Umbilical cord (tissue), 2 donors: ENCODE results near the gene NTHL1. TPM values are rescaled to one million over a fixed set of nuclear protein-coding genes. Genes with fewer than 3 reads are reported as not detected.
A peak's percentile ranks its signal among the peaks of the same experiment; 100 is the strongest.
"Not testable (repeated sequence)": the region's sequence is repeated elsewhere in the genome, so short reads cannot be mapped to it uniquely, and the experiment has no call there.

Source experiments
- DNase-seq: peaks from one replicate; pipeline ENCODE4 v3.0.0-alpha.2; 2015; ENCODE audit warnings: low spot score
- total RNA-seq: library from RNA; depleted of rRNA; stranded (reverse); fragments of >200 nt; gene quantifications from one replicate; pipeline ENCODE4 v1.2.3, GENCODE V29; 2014; ENCODE audit warnings: low replicate concordance; ENCODE audit not compliant: insufficient read depth

The NTHL1 gene
- total RNA-seq, 1 donor from 2014 or later, result 10.4 TPM

DNA sequence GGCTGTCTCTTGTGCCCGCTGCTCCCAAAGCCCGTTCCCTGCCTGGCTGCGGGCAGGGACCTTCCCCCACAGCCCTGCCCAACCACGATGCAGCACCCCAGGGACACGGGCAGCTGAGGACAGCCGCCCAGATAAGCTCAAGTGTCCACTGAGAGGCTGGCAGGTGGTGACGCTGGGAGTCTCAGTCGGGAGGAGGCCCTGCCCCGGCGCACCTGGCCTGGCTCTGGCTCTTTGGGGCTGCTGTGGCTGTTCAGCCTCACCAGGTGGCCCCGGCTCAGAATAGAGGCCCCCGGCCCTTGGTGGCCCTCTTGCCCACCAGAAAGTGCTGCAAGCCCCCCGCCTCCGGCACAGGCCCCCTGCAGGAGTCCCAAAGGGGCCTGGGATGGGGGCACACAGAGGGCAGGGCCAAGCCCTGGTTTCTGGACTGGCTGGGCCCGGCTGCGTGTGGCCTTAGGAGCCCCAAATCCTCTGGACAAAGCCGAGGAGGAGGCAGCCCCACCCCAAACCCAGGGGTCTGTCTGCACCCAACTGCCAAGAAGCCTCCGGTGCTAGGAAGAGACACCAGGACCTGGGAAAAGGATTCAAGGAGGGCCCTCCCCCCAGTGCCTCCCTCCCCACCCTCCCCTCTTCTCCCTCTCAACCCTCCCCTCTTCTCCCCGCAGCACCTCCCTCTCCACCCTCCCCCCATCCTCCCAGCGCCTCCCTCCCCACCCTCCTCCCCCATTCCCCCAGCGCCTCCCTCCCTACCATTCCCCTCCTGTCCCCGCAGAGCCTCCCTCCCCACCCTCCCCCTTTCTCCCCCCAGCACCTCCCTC lies 5.3 kb downstream of the NTHL1 start:
- peak; percentile 19 for DNase-seq

- no peak for DNase-seq
Observed at GRCh38 chr16:2040787-2041522, 6.7 kb downstream of the NTHL1 start.

DNA sequence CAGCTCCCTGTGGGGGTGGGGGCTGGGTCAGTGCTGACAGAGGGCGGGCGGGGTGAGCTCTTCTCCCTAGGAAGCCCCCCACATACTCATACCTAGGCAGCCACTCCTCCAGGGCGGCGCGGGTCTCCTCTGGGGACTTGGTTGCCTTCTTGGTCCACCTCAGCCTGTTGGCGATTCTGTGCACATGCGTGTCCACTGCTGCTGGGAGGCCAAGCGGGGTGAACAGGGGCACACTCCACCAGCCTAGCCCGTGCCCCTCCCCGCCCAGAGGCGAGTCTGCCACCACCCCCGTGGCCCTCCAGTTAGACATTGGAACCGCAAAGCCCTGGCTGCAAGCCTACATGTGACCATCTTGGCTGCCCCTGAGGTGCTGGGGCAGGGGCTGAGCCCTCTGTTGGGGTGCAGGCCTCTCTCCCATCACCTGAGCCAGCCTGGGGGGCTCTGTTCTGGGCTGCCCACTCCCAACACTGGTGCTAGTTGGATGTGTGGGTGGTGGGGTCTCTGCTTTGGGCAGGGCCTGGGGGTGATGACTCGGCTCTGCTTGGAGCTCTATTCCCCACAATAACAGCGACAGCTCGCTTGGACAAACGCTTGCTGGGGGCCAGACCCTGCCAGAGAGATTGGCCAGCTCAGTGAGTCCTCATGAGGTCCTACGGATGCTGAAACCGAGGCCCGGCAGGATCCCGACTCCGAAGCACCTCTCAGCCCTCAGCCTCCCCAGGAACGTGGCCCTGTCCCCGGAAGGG lies 7.4 kb downstream of the NTHL1 start:
- DNase-seq, result no peak

GRCh38 chr16:2039274-2040031 lies 8.2 kb downstream of the NTHL1 start:
- peak; percentile 97 for DNase-seq

- DNase-seq, result peak; percentile 70
Observed at GRCh38 chr16:2038382-2039231, 9.0 kb downstream of the NTHL1 start.

GRCh38 chr16:2037647-2038381 lies 9.8 kb downstream of the NTHL1 start:
- no peak for DNase-seq

- DNase-seq, result no peak
Observed at GRCh38 chr16:2037115-2037514, 10.5 kb downstream of the NTHL1 start.

- DNase-seq, result no peak
Observed at GRCh38 chr16:2036200-2036966, 11.3 kb downstream of the NTHL1 start.

GRCh38 chr16:2035431-2036199 lies 12.0 kb downstream of the NTHL1 start:
- peak; percentile 84 for DNase-seq

DNA sequence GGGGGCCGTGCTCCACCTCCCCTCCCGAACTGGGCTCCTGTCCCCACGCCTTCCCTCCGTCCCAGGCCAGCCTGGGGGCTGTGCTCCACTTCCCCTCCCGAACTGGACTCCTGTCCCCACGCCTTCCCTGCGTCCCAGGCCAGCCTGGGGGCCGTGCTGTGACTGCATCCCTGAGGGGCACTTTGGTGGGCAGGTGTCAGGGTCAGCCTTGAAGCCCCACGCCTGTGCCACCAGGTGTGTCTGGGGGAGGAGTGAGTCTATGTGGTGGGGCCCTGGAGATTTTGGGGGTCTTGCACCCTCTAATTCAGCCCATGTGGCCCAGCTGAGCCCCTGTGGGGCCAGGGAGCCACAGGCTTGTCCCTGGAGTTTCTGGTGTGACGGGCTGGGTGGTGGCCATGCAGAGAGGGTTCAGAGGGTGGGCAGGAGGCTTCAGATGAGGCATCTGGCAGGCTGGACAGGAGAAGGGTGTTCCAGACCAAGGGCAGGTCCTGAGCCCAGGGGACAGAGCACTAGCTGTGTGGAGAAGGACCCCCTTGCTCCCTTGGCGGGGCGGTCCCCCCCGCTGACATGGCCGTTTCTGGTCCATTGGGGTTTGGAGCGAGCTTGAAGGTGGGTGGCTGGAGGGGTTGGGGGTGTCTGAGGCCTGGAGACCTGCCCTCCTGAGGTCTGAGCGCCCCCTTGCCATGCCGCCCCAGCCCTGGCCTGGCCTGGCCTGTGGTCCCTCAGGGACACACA lies 12.8 kb downstream of the NTHL1 start:
- no peak for DNase-seq

DNA sequence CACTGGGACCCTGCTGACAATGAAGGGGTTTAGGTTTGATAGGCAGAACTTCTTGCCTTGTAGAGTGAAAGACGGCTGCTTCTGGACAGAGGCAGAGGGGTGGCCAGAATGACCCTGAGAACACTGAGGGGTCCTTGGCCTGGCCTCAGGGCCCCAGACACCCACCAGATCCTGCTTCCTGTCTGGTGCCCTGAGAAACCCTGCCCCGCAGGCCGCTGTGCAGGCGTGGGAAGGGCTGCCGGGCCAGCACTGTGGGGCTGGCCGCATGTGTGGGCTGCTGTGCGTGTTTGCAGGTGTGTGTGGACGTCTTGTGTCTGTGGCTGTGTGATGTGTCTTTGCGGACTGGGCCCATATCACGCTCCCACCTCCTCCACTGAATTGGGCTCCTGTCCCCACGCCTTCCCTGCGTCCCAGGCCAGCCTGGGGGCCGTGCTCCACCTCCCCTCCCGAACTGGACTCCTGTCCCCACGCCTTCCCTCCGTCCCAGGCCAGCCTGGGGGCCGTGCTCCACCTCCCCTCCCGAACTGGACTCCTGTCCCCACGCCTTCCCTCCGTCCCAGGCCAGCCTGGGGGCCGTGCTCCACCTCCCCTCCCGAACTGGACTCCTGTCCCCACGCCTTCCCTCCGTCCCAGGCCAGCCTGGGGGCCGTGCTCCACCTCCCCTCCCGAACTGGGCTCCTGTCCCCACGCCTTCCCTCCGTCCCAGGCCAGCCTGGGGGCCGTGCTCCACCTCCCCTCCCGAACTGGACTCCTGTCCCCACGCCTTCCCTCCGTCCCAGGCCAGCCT lies 13.5 kb downstream of the NTHL1 start:
- not testable (repeated sequence) for DNase-seq

DNA sequence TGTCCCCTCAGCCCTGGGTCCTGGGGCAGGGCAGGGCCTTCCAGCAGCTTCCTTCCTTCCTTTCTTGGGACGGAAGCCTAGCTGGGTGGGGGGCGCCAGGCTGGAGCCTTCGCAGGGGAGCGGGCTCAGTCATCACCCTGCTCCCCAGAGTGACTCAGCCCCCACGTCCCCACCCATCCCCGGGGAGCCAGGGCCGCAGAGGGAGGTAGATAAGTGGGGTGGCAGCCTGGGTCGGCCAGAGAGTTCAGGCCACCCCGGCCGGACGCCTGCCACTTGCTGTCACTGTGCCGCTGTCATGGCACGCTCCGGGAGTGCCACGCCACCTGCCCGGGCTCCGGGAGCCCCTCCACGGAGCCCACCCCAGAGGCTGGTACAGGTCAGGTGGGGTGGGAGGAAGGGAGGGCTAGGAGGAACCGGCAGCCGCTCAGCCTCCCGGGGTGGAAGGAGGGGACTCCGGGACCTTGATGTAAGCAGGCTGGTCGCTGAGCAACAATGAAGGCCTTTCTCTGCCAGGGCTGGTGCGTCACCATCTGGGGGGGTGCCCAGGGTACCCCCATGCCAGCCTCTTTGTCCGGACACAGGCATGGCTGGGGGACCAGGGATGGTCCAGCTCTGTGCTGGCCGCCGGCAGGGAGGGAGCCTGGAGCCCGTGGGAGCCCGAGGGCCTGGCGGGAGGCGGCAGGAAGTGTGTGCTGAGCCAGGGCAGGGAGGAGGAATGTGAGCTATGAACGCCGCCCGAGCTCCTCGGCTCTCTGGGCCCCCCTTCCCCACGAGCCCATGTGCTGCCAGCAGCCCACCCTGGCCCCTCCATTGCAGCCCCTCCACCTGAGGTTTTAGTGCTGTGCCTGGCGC lies 14.4 kb downstream of the NTHL1 start:
- peak; percentile 72 for DNase-seq

DNA sequence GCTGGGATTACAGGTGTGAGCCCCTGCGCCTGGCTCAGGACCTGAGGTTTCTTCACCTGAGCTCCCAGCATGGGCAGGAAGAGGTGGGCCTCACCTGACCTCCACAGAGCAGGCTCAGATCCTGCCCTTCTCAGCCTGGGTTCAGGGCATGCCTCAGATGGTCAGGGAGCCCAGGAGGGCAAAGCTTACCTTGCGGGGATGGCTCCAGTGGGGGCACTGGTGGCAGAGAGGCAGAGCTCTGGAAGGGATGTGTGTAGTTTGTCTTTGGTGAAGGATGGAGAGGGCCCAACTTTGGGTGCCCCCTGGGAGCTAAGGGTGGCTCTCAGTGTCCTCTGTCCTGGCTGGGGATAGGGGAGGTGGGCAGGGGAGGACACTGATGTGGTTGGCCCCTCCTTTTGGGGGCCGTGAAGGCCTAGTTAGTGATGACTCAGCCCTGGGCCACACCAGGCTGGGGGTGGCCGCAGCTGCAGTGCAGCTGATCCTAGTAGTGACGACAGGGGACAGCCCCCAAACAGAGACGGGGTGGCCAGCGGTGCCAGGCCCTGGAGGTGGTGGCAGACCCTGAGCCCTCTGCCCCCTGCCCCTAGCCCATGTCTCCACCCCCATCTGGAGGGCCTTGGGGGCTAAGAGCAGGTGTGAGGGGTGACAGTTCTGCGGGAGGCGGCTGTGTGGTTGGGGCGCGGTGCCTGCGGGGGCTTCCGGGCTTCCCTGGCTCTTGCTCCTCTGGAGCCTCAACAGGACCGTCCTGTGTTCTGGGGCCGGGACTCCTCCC lies 15.2 kb downstream of the NTHL1 start:
- DNase-seq, result no peak

DNA sequence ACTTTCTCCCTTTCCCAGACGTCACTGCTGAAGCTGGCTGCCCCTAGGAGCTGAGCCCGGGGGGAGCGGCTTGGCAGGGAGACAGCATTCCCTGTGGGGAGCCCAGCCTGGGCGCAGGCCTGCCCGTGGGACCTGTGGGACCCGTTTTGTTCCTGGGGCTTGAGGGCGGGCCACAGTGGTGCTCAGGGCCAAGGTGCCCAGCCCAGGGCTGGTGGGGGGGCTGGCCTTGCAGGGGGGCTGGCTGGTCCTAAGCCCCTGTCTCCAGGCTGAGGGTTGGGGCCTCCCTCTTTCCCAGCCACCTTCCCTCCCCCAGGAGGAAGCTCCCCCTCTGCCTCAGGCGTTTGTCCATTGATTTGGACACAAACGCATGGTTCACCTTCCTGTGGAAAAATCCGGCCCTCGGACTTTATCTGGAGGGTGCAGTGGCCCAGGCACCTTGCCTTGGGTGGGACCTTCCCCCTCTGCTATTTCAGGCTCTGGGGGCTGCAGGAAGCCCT lies 16.5 kb downstream of the NTHL1 start:
- no peak for DNase-seq

- DNase-seq, result no peak
Observed at GRCh38 chr16:2030036-2030435, 17.6 kb downstream of the NTHL1 start.
